Heart left ventricle (tissue), 13 donors: ENCODE measurements around the gene ARHGAP24.

Experiments
- POLR2A ChIP-seq, 2 donors: fragments of 450-650 bp; IDR thresholded peaks; one replicate each; pipeline ENCODE4 v1.6.1; 2017; ENCODE audit warnings: antibody characterized with exemption in 2 of 2, mild to moderate bottlenecking in 2 of 2, moderate library complexity in 2 of 2
- TF ChIP-seq, protein P1 (sequence below), 12 donors: fragments of 200-600 bp; sonication (generic) in 4 of 12; IDR thresholded peaks; one replicate each; pipeline versions ENCODE4 v1.5.0 to v1.8.0; 2018 to 2022; ENCODE audit warnings: antibody characterized with exemption in 12 of 12, mild to moderate bottlenecking in 5 of 12
- donor health status: ischemic (EF 13 %, LVEDD 7.1; RV severe dilation, severe dysfunction).
- donor health status: DM: no; HTN: yes; CAD: no.
- donor health status: DM: no; HTN: no; CAD: no.
- donor health status: ischemic (EF 25% LVEDD 6.9; RV normal size, moderate dysfunction).
- donor health status: ischemic (EF 25% LVEDD 5.7; RV mildly dilated, moderate dysfunction).
- donor health status: ischemic (EF 35%, LVEDD 5.7; RV mildly dilated, moderate dysfunction).
- donor health status: nonischemic (EF 11% LVEDD 7.7; RV severe dilation, severe dysfunction).
- donor health status: DM: yes; HTN: yes; CAD: no.
- donor health status: PGD.
- donor health status: ischemic (EF 29% LVEDD 5.4; RV normal size, mild dysfunction).
- donor health status: nonischemic (EF 23%, LVEDD 6.1; RV moderate dilation, normal function).

DNA sequence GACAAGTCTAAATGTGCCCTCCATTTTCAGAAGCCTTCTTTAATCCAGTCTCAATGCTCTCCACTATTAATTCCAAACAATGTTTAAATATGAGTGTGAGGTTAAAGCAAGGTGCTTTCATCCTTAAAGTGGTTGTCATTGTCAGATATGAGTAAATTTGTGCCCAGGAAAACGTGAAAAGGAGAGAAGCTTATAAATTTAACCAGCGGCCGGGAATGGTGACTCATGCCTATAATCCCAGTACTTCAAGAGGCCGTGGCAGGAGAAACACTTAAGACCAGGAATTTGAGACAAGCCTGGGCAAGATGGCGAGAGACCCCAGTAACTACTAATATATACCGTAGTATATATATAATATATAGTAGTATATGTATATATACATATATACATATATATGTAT is 270.0 kb downstream of the ARHGAP24 start:
- TF ChIP-seq, protein P1, sequence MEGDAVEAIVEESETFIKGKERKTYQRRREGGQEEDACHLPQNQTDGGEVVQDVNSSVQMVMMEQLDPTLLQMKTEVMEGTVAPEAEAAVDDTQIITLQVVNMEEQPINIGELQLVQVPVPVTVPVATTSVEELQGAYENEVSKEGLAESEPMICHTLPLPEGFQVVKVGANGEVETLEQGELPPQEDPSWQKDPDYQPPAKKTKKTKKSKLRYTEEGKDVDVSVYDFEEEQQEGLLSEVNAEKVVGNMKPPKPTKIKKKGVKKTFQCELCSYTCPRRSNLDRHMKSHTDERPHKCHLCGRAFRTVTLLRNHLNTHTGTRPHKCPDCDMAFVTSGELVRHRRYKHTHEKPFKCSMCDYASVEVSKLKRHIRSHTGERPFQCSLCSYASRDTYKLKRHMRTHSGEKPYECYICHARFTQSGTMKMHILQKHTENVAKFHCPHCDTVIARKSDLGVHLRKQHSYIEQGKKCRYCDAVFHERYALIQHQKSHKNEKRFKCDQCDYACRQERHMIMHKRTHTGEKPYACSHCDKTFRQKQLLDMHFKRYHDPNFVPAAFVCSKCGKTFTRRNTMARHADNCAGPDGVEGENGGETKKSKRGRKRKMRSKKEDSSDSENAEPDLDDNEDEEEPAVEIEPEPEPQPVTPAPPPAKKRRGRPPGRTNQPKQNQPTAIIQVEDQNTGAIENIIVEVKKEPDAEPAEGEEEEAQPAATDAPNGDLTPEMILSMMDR (IDR thresholded peaks at IDR 0.05) = no peak
- TF ChIP-seq POLR2A (IDR thresholded peaks at IDR 0.05) = no peak
